Endodermal cell (in vitro differentiated cells): Measurements from ENCODE around the gene SERTM2. TPM values are rescaled to one million over a fixed set of nuclear protein-coding genes. Genes with fewer than 3 reads are reported as not detected.

Experiments
- DNase-seq: peaks from one replicate; pipeline ENCODE4 v3.0.0-alpha.2; 2017
- H3K27ac ChIP-seq: 2 replicates; pipeline ENCODE4 v1.5.1; 2013; ENCODE audit warnings: mild to moderate bottlenecking, low read depth, low read length, moderate library complexity
- H3K27me3 ChIP-seq: 2 replicates; pipeline ENCODE4 v1.6.1; 2013; ENCODE audit warnings: mild to moderate bottlenecking, low read length, moderate library complexity; ENCODE audit not compliant: insufficient read depth, control insufficient read depth, poor library complexity, severe bottlenecking
- H3K36me3 ChIP-seq: 2 replicates; pipeline ENCODE4 v1.7.0; 2013; ENCODE audit warnings: mild to moderate bottlenecking, low read length, moderate library complexity; ENCODE audit not compliant: control insufficient read depth, insufficient read depth
- H3K4me1 ChIP-seq: one replicate; pipeline ENCODE4 v1.7.0; 2013; ENCODE audit warnings: low read length; ENCODE audit not compliant: control insufficient read depth, insufficient read depth
- H3K4me3 ChIP-seq: 2 replicates; pipeline ENCODE4 v1.5.1; 2013; ENCODE audit warnings: mild to moderate bottlenecking, low read length, moderate library complexity
- H3K9ac ChIP-seq: 2 replicates; pipeline ENCODE4 v1.6.1; 2013; ENCODE audit warnings: mild to moderate bottlenecking, low read length, moderate library complexity; ENCODE audit not compliant: poor library complexity, severe bottlenecking; ENCODE audit errors: extremely low read depth
- H3K9me3 ChIP-seq: 2 replicates; pipeline ENCODE4 v1.6.1; 2013; ENCODE audit warnings: mild to moderate bottlenecking, low read length, moderate library complexity; ENCODE audit not compliant: control insufficient read depth
- H3K27ac Mint-ChIP-seq: 2 replicates; pipeline ENCODE4 v1.8.0; 2020; ENCODE audit warnings: mixed read lengths
- H3K27me3 Mint-ChIP-seq: 2 replicates; pipeline ENCODE4 v1.8.0; 2021; ENCODE audit warnings: mild to moderate bottlenecking, mixed read lengths; ENCODE audit not compliant: insufficient read depth
- H3K36me3 Mint-ChIP-seq: 2 replicates; pipeline ENCODE4 v1.8.0; 2020; ENCODE audit warnings: low read depth, mixed read lengths
- H3K4me1 Mint-ChIP-seq: 2 replicates; pipeline ENCODE4 v1.8.0; 2020; ENCODE audit warnings: mixed read lengths
- H3K4me3 Mint-ChIP-seq: 2 replicates; pipeline ENCODE4 v1.8.0; 2020; ENCODE audit warnings: mild to moderate bottlenecking, moderate library complexity, mixed read lengths
- H3K9me3 Mint-ChIP-seq: 2 replicates; pipeline ENCODE4 v1.8.0; 2020; ENCODE audit warnings: mild to moderate bottlenecking, mixed read lengths
- WGBS, 2 experiments: methylation state at CpG; one replicate each; pipeline versions ENCODE4 v1.1.5 to v1.1.7; 2013; ENCODE audit warnings: missing lambda C conversion rate in 2 of 2, mixed read lengths in 1 of 2; ENCODE audit not compliant: insufficient coverage in 1 of 2, insufficient read length in 1 of 2; 5-methylcytosine and 5-hydroxymethylcytosine counted together
- total RNA-seq, 2 donors: library from RNA; stranded (reverse); fragmentation: NEBNext Ultra II Directional in 1 of 2; extraction: Animal tissue kit (Norgen Biotek cat#: 25700) in 1 of 2; gene quantifications; 2 replicates in 1 of 2; 3 replicates in 1 of 2; pipeline ENCODE4 v1.2.1, GENCODE V29; 2021
- TF ChIP-seq, protein P1 (sequence below): fragments of 200-600 bp; sonication (generic); conservative IDR thresholded peaks from 2 replicates; pipeline ENCODE4 v1.5.0; 2021; ENCODE audit warnings: antibody characterized with exemption, mild to moderate bottlenecking

Gene SERTM2
- total RNA-seq, 2 donors from 2014 or later = 0.40 TPM; not detected in 1

DNA sequence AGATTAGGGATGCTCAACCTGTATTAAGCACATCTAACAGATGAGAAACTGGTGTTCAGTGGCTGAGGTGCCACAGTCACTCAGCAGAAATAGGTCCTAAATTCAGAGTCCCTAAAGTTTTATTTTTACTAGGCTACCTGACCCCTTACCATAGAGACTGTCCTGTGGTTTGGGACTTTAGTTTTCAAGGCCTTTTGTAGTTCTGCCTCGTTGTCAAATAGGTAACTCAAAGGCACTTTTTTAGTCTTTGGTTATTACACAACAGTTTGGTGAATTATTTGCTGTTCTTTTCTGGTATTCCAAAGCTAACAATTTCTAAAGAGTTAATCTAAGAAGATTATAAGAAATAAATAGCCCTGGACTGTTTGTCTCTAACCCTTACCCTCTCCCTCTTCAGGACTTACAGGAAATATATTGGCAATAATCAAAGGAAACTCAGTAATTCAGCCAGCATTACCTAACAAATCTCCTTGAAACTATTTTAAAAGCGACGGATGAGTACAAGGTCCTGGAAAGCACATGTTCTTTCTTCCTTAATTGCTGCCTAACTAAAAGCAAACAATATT lies 12.8 kb upstream of the SERTM2 start:
- DNase-seq = no peak

DNA sequence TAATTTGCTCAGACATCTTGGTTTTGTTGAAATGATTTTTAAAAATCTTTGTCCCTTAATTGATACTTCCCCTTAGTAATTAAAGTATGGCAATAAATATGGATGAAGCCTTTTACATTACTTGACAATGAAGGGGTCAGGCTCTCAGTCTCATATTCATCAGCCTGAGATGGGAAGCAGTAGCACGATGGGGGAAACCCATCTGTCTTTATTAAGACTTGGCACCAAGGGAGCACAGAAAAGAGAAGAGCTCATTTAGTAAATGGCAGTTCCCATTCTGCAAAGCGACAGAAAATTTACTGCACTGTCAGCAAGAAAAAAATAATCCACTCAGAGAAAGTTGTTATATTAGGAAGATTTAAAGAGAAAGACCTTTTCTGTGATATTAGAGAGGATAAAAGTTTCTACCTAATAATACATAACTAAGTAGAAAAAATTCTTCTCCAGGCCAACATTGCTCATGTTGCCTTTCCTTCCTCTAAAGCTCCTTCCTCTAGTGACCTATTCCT lies 7.9 kb upstream of the SERTM2 start:
- no peaks in the 10 kb centered on the region for H3K9me3 ChIP-seq
- no peaks in the 10 kb centered on the region for H3K27me3 Mint-ChIP-seq
- 57 to 60% methylated on average over 1 of the region's 2 CpGs for WGBS, 2 experiments
- no peak overlapping the region for H3K27ac Mint-ChIP-seq
- peaks cover 7% of the 10 kb centered on the region for H3K4me1 Mint-ChIP-seq
- TF ChIP-seq, protein P1, sequence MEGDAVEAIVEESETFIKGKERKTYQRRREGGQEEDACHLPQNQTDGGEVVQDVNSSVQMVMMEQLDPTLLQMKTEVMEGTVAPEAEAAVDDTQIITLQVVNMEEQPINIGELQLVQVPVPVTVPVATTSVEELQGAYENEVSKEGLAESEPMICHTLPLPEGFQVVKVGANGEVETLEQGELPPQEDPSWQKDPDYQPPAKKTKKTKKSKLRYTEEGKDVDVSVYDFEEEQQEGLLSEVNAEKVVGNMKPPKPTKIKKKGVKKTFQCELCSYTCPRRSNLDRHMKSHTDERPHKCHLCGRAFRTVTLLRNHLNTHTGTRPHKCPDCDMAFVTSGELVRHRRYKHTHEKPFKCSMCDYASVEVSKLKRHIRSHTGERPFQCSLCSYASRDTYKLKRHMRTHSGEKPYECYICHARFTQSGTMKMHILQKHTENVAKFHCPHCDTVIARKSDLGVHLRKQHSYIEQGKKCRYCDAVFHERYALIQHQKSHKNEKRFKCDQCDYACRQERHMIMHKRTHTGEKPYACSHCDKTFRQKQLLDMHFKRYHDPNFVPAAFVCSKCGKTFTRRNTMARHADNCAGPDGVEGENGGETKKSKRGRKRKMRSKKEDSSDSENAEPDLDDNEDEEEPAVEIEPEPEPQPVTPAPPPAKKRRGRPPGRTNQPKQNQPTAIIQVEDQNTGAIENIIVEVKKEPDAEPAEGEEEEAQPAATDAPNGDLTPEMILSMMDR = no peak
- no peaks in the 10 kb centered on the region for H3K36me3 Mint-ChIP-seq
- H3K9me3 Mint-ChIP-seq = no peaks in the 10 kb centered on the region
- no peak overlapping the region for H3K4me3 ChIP-seq
- no peaks in the 10 kb centered on the region for H3K36me3 ChIP-seq
- H3K4me1 ChIP-seq = no peaks in the 10 kb centered on the region
- no peaks in the 10 kb centered on the region for H3K27me3 ChIP-seq
- no peak overlapping the region for H3K9ac ChIP-seq
- DNase-seq = no peak
- H3K4me3 Mint-ChIP-seq = no peak overlapping the region
- H3K27ac ChIP-seq = no peak overlapping the region

More for the DNA sequence above, 12.8 kb upstream of the SERTM2 start:
- H3K4me3 Mint-ChIP-seq = no peak overlapping the region
- H3K4me1 Mint-ChIP-seq = peaks cover 3% of the 10 kb centered on the region
- WGBS, 2 experiments = 94% methylated on average over 3 of the region's 3 CpGs; no CpG with 5 or more reads in 1 of the 2 experiments
- Histone ChIP-seq H3K27me3 (no peaks in the 10 kb centered on the region), H3K4me3 (no peak overlapping the region), H3K4me1 (no peaks in the 10 kb centered on the region), H3K27ac (no peak overlapping the region), H3K9ac (no peak overlapping the region), H3K9me3 (no peaks in the 10 kb centered on the region), H3K36me3 (no peaks in the 10 kb centered on the region)
- no peaks in the 10 kb centered on the region for H3K9me3 Mint-ChIP-seq
- H3K36me3 Mint-ChIP-seq = no peaks in the 10 kb centered on the region
- no peaks in the 10 kb centered on the region for H3K27me3 Mint-ChIP-seq
- TF ChIP-seq, protein P1 = no peak
- H3K27ac Mint-ChIP-seq = no peak overlapping the region

DNA sequence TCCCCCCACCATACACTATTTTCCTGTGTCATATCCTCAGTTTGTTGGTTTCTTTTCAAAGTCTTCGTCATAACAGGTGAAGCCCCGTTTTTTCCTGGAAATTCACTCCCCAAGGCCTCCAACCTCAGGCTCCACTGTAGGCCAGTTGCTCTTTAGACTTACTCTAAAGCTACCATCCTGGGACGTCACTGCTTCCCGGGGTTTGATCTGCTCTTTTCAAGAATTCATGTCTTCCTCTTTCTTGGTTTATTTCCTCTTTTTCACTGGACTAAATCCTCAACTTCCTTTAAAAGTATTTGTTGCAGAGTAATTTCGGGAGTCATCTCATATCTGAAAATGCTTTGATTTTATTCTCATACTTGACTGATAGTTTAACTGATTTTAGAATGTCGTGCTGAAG lies 6.5 kb upstream of the SERTM2 start:
- H3K9me3 ChIP-seq = no peaks in the 10 kb centered on the region
- Mint-ChIP-seq H3K4me3 (no peak overlapping the region), H3K4me1 (peaks cover 7% of the 10 kb centered on the region), H3K9me3 (no peaks in the 10 kb centered on the region), H3K27ac (no peak overlapping the region), H3K27me3 (no peaks in the 10 kb centered on the region), H3K36me3 (no peaks in the 10 kb centered on the region)
- H3K4me1 ChIP-seq = no peaks in the 10 kb centered on the region
- TF ChIP-seq, protein P1 = no peak
- no peak overlapping the region for H3K27ac ChIP-seq
- H3K9ac ChIP-seq = no peak overlapping the region
- no peaks in the 10 kb centered on the region for H3K27me3 ChIP-seq
- H3K4me3 ChIP-seq = no peak overlapping the region
- no peaks in the 10 kb centered on the region for H3K36me3 ChIP-seq
- WGBS, 2 experiments = 95% methylated on average over 6 of the region's 6 CpGs; no CpG with 5 or more reads in 1 of the 2 experiments
- no peak for DNase-seq
